B cell (primary cell): ENCODE measurements around the gene CCDC83. TPM values are rescaled to one million over a fixed set of nuclear protein-coding genes. Genes with fewer than 3 reads are reported as not detected.

Experiments
- ATAC-seq: fragments of 200-7000 bp; cut with Tn5 transposase; one replicate; pipeline ENCODE4 v1.10.0; 2021; ENCODE audit warnings: low read depth, mild to moderate bottlenecking, moderate number of reproducible peaks, moderate library complexity
- CTCF ChIA-PET: fragments of 350-600 bp; sonication (Branson Sonifier 250); formaldehyde crosslinking; loops from one replicate; lab custom pipeline; 2021; ENCODE audit warnings: antibody characterized with exemption, inconsistent platforms; lab: Charles Lee
- POLR2A ChIA-PET: fragments of 350-600 bp; sonication (Branson Sonifier 250); formaldehyde crosslinking; loops from one replicate; lab custom pipeline; 2021; ENCODE audit warnings: antibody characterized with exemption; lab: Charles Lee
- DNase-seq: peaks from one replicate; pipeline ENCODE4 v3.0.0; 2013
- H2AFZ ChIP-seq: 2 replicates; pipeline ENCODE4 v1.6.1; 2012; ENCODE audit warnings: mild to moderate bottlenecking, low read depth, low read length; ENCODE audit not compliant: insufficient read depth, poor library complexity, severe bottlenecking
- H3K27ac ChIP-seq, 2 donors: 1 replicate in 1 of 2; 2 replicates in 1 of 2; pipeline ENCODE4 v1.5.1; 2012 to 2013; ENCODE audit warnings: low read length in 2 of 2, mild to moderate bottlenecking in 2 of 2, moderate library complexity in 1 of 2
- H3K27me3 ChIP-seq, 4 experiments: fragments of 200-600 bp in 1 of 4; sonication (generic) in 1 of 4; replicated peaks in 1 of 4; 1 replicate in 2 of 4; 2 replicates in 2 of 4; pipeline versions ENCODE4 v1.6.1 to v1.7.0; 2013 to 2016; ENCODE audit warnings: low read length in 3 of 4, mild to moderate bottlenecking in 2 of 4, mixed read lengths in 1 of 4, moderate library complexity in 1 of 4; ENCODE audit not compliant: insufficient read depth in 4 of 4, control insufficient read depth in 3 of 4; ENCODE audit errors: control extremely low read depth in 1 of 4
- H3K36me3 ChIP-seq, 2 experiments: replicated peaks in 1 of 2; 1 replicate in 1 of 2; 2 replicates in 1 of 2; pipeline versions ENCODE4 v1.6.1 to v1.7.1; 2013; ENCODE audit warnings: low read length in 1 of 2; ENCODE audit not compliant: insufficient read depth in 2 of 2, control insufficient read depth in 1 of 2; ENCODE audit errors: control extremely low read depth in 1 of 2, extremely low read depth in 1 of 2
- H3K4me1 ChIP-seq, 2 donors: fragments of 200-600 bp in 1 of 2; sonication (generic) in 1 of 2; 1 replicate in 1 of 2; 2 replicates in 1 of 2; pipeline versions ENCODE4 v1.5.1 to v1.6.1; 2013 to 2017; ENCODE audit warnings: low read length in 2 of 2; ENCODE audit not compliant: control insufficient read depth in 2 of 2, insufficient read depth in 2 of 2
- H3K4me2 ChIP-seq: replicated peaks from 2 replicates; pipeline ENCODE3; 2012; ENCODE audit warnings: mild to moderate bottlenecking, low read depth, low read length; ENCODE audit not compliant: poor library complexity, severe bottlenecking
- H3K4me3 ChIP-seq, 5 experiments: fragments of 200-600 bp in 1 of 5; sonication (generic) in 1 of 5; 1 replicate in 3 of 5; 2 replicates in 2 of 5; pipeline versions ENCODE4 v1.5.1 to v1.7.0; 2011 to 2016; ENCODE audit warnings: low read length in 4 of 5, mild to moderate bottlenecking in 4 of 5, low read depth in 2 of 5, control low read depth in 1 of 5, moderate library complexity in 1 of 5; ENCODE audit not compliant: insufficient read depth in 1 of 5; ENCODE audit errors: control extremely low read depth in 1 of 5, extremely low read depth in 1 of 5
- H3K79me2 ChIP-seq: fragments of 200-600 bp; sonication (generic); one replicate; pipeline ENCODE4 v1.6.0; 2016; ENCODE audit warnings: low read length; ENCODE audit not compliant: control insufficient read depth, insufficient read depth
- H3K9ac ChIP-seq: fragments of 200-600 bp; sonication (generic); 2 replicates; pipeline ENCODE4 v1.6.1; 2017; ENCODE audit warnings: mild to moderate bottlenecking, low read length, moderate library complexity
- H3K9me3 ChIP-seq, 3 donors: one replicate each; pipeline versions ENCODE4 v1.6.1 to v1.7.1; 2013; ENCODE audit warnings: low read length in 2 of 3; ENCODE audit not compliant: control insufficient read depth in 2 of 3, insufficient read depth in 1 of 3; ENCODE audit errors: control extremely low read depth in 1 of 3
- H4K20me1 ChIP-seq: 2 replicates; pipeline ENCODE4 v1.6.0; 2012; ENCODE audit warnings: mild to moderate bottlenecking, low read length; ENCODE audit not compliant: insufficient read depth, control insufficient read depth, poor library complexity, severe bottlenecking
- H3K27ac Mint-ChIP-seq: one replicate; pipeline ENCODE4 v1.8.0; 2021; ENCODE audit warnings: mixed read lengths
- H3K27me3 Mint-ChIP-seq: one replicate; pipeline ENCODE4 v1.8.0; 2021; ENCODE audit warnings: mixed read lengths
- H3K4me1 Mint-ChIP-seq: one replicate; pipeline ENCODE4 v1.8.0; 2021; ENCODE audit warnings: mixed read lengths
- H3K4me3 Mint-ChIP-seq: one replicate; pipeline ENCODE4 v1.8.0; 2021; ENCODE audit warnings: mixed read lengths
- H3K9me3 Mint-ChIP-seq: one replicate; pipeline ENCODE4 v1.8.0; 2022; ENCODE audit warnings: mixed read lengths; ENCODE audit not compliant: insufficient read depth
- CTCF ChIP-seq: fragments of 200-600 bp; IDR thresholded peaks from one replicate; pipeline ENCODE4 v1.8.0; 2022; ENCODE audit warnings: antibody characterized with exemption, mild to moderate bottlenecking
- EZH2 ChIP-seq: IDR thresholded peaks from 2 replicates; pipeline ENCODE4 v1.6.1; 2012; ENCODE audit warnings: borderline replicate concordance, low read depth, mild to moderate bottlenecking, moderate library complexity, low read length; ENCODE audit not compliant: insufficient read depth, poor library complexity, severe bottlenecking
- WGBS: methylation state at CpG from one replicate; pipeline ENCODE4 v1.1.5; 2013; ENCODE audit warnings: missing lambda C conversion rate; ENCODE audit not compliant: insufficient coverage; 5-methylcytosine and 5-hydroxymethylcytosine counted together
- intact Hi-C: fragments of 100-400 bp; cut with micrococcal nuclease; formaldehyde crosslinking; loops from one replicate; pipeline ENCODE4 v1.10.0; 2022
- polyA plus RNA-seq: library from polyadenylated mRNA; depleted of rRNA; stranded (reverse); fragments of >200 nt; gene quantifications from 2 replicates; pipeline ENCODE4 v1.2.3, GENCODE V29; 2012
- total RNA-seq, 2 donors: library from RNA; stranded (reverse); fragments of 120-200 nt in 1 of 2; gene quantifications; 1 replicate in 1 of 2; 2 replicates in 1 of 2; pipeline versions ENCODE4 v1.2.3 to v1.2.4, GENCODE V29; 2013 to 2022

CCDC83 gene
- total and polyA plus RNA-seq, 2 donors (not counting 1 experiment from before 2014, with no cell fraction given): not detected

GRCh38 chr11:85889108-85889507, 33.9 kb downstream of the CCDC83 start:
- Mint-ChIP-seq H3K4me3 (no peak overlapping the region), H3K4me1 (no peaks in the 10 kb centered on the region), H3K9me3 (no peaks in the 10 kb centered on the region), H3K27me3 (peaks cover 4% of the 10 kb centered on the region), H3K27ac (no peak overlapping the region)
- Histone ChIP-seq H3K4me1 (no peaks in the 10 kb centered on the region), H3K27ac (no peak overlapping the region), H3K79me2 (no peaks in the 10 kb centered on the region), H3K36me3 (no peaks in the 10 kb centered on the region), H3K4me3 (no peak overlapping the region), H4K20me1 (no peaks in the 10 kb centered on the region), H2AFZ (no peak overlapping the region), H3K27me3 (no peaks in the 10 kb centered on the region), H3K9ac (no peak overlapping the region), H3K4me2 (no peak overlapping the region), H3K9me3 (no peaks in the 10 kb centered on the region)
- ATAC-seq (no peak), DNase-seq (no peak)
- ChIA-PET POLR2A (no interaction called here), CTCF (no interaction called here)
- no peak for TF ChIP-seq CTCF
- no peak for TF ChIP-seq EZH2
- intact Hi-C loops: no loop called here
- 85% methylated on average over 4 of the region's 5 CpGs for WGBS

DNA sequence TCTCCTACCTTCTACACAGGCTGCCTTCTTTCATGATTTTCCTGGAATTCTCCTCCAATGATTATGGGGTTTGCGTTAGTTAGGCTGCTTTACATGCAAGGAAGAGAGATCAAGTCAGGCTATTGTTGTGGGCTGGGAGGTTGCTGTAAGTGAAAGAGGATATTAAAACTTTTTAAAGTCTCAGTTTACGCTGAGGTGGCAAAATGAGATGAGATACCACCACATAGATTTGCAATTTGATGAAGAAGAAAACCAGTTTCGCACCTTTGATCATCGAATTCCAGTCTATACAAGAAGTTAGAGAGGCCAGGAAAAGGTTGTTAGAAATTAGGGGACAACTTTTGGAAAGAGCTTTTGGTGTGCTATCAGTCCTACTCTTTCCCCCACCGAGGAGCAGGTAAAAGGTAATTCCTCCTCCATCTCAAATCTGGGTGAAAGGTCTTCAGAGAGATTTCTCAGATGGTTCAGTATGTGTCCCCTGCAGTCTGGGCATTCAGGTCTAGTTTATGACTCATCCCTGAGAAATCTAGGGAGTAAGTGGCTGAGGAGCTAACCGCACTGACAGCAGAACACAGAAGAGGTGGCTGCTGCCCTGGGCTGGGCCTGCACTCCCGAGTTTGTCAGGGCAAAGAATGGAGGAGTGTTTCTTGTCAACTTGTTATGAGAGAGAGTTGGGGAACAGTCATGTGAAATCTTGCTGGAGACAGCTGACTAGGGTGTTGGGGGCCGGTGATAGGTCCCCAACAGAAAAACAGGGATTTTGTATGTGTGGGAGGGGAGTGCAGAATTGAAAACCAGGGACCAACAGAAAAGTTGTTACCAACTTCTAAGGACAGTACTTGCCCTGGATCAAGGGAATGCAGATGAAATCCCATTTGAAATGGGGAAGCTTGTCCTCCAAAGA, 34.7 kb downstream of the CCDC83 start:
- Histone ChIP-seq H3K27ac (no peak overlapping the region), H2AFZ (no peak overlapping the region), H3K27me3 (no peaks in the 10 kb centered on the region), H3K9ac (no peak overlapping the region), H3K79me2 (no peaks in the 10 kb centered on the region), H3K9me3 (no peaks in the 10 kb centered on the region), H4K20me1 (no peaks in the 10 kb centered on the region), H3K4me3 (no peak overlapping the region), H3K36me3 (no peaks in the 10 kb centered on the region), H3K4me2 (no peak overlapping the region), H3K4me1 (no peaks in the 10 kb centered on the region)
- Mint-ChIP-seq H3K27ac (no peak overlapping the region), H3K9me3 (no peaks in the 10 kb centered on the region), H3K4me3 (no peak overlapping the region), H3K4me1 (no peaks in the 10 kb centered on the region), H3K27me3 (peaks cover 4% of the 10 kb centered on the region)
- intact Hi-C loops: no loop called here
- ChIA-PET POLR2A (no interaction called here), CTCF (no interaction called here)
- no peak for DNase-seq
- ATAC-seq: no peak
- no peak for TF ChIP-seq CTCF
- WGBS: 83% methylated on average over 4 of the region's 8 CpGs
